Measurements from ENCODE around the gene RNFT2.

Gene RNFT2

DNA sequence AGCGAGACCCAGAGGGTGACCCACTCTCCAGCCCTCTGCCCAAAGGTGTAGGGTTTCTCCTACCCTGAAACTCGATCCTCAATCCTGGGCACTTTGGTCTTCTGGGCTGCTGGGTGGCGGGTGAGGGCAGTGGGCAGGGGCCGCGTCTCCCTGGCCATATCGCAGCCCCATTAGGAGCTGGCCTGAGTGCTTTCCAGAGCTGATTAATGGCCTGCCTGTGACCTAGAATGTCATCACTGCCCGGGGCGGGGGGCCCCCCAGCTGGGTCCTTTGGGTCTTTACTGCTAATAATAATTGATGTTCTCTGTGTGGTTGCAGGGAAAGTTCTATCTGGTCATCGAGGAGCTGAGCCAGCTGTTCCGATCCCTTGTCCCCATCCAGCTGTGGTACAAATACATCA, 95.4 kb downstream of the RNFT2 start:
- no peak for DNase-seq (ENCODE audit: low spot score)

DNA sequence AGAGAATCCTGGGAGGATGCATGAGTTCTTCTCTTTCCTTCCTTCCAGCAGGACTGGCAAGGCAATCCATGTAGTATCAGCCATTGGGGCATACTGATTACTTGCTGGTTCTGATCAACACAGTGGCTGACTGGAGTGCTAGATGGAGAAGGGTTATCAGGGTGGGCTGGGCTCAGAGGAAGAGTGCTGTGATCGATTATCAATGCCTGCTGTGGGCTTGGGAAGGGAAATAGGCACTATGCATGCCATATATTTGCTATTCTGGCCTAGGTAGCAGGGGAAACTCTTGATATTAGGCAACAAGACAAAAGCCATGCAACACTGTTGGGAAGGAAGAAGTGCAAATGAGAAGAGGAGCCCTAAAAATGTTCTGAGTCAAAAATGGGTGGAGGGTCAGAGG, 97.4 kb downstream of the RNFT2 start:
- no peak for DNase-seq (ENCODE audit: low spot score)

DNA sequence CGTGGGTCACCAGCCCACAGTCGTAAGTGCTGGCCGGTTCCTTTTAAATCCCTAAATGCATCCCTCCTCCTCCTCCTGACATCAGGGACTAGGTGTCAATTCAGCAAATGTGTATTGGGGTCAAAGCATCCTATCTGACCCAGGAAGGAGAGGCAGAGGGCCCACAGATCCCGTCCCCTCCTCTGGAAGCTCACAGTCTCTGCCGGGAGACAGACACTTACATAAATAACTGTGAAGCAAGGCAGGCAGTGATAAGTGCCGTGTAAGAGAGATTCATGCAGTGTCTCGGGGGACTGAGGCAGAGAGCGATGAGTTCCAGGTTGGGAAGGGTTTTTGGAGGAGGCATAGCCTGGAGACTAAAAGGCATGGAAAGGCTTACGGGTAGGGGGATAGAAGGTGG, 99.0 kb downstream of the RNFT2 start:
- DNase-seq (ENCODE audit: low spot score), result no peak

DNA sequence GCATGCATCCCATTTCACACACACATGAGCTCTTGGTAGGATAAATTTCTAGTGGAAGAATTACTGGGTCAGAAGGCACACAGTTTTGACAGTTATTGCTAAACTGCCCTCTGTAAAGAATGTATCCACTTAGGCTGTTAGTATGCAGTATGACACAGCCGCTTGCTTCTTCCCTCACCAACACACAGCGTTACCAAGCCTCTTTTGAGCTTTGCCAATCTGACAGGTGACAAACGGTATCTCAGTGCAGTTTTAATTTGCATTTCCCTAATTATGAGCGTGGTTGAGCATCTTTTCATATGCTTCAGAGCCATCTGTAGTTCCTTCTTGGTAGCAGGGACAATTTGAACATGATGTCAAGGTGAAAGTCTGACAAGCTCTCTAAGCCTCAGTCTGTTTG, 100.2 kb downstream of the RNFT2 start:
- no peak for DNase-seq (ENCODE audit: low spot score)

DNA sequence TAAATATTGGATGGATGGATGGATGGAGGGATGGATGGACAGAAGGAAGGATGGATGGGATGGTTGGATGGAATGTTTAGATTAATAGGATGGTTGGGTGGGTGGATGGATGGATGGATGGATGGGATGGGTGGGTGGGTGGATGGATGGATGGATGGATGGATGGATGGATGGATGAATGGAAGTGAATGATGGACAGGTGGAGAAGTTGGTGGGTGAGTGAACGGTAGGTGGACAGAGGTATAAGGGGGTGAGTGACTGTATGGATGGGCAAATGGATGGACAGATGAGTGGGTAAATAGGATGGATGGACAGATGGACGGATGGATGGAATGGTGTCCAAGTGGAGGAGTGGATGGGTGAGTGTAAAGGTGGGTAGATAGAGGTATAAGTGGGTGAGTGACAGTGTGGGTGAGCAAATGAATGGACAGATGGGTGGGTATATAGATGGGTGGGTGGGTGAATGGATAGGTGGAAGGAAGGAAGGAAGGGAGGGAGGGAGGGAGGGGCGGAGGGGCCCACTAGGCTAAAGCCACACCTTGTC, 101.2 kb downstream of the RNFT2 start:
- DNase-seq (ENCODE audit: low spot score), result no peak

DNA sequence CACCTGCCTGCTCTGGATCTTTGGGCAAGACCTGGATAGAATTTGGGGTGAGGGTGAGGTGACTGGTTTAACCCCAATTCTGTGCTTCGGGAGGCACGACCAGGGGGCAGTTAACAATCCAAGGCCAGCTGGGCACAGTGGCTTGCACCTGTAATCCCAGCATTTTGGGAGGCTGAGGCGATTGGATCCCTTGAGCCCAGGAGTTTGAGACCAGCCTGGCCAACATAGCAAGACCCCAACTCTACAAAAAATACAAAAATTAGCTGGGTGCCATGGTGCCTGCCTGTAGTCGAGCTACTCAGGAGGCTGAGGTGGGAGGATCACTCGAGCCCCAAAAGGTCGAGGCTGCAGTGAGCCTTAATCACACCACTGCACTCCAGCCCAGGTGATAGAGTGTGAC, 105.0 kb downstream of the RNFT2 start:
- DNase-seq (ENCODE audit: low spot score), result no peak

DNA sequence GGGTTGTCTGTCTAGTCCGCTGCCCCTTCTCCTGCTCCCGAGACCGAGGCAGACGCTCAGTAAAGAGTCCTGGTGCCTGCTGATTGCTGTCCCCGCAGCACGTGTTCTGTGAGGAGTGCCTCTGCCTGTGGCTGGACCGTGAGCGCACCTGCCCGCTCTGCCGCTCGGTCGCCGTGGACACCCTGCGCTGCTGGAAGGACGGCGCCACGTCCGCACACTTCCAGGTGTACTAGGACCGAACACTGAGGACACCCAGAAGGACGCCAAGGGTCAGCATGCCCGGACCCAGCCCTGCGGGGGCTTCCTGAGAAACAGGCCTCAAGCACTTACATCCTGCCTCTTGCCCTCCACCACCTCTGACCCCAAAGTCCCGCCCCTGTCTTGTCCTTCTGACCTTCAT, 111.1 kb downstream of the RNFT2 start:
- DNase-seq (ENCODE audit: low spot score), result no peak

DNA sequence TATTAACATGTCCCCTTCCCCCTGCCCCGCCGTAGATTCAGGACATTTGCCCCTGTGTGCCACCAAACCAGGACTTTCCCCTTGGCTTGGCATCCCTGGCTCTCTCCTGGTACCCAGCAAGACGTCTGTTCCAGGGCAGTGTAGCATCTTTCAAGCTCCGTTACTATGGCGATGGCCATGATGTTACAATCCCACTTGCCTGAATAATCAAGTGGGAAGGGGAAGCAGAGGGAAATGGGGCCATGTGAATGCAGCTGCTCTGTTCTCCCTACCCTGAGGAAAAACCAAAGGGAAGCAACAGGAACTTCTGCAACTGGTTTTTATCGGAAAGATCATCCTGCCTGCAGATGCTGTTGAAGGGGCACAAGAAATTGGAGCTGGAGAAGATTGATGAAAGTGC, 114.2 kb downstream of the RNFT2 start:
- no peak for DNase-seq (ENCODE audit: low spot score)

DNA sequence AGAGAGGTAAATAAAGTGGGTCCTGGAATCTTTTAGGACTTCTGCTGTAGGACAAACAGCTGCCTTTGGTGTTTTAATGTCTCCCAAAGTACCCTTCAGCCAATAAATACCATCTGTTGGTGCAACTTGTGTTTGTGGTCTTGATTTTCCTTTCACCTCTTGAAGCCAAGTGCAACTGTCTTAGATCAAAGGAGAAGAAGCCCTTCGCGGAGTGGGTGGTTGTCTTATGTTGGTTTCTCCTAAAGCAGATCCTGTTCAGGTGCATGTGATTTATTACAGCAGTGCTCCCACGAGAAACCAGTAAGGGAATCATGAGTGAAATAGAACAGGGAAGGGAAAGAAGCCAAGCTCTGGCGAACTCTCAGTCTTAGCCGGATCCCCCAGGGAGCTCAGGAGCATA, 115.4 kb downstream of the RNFT2 start:
- DNase-seq (ENCODE audit: low spot score), result no peak

DNA sequence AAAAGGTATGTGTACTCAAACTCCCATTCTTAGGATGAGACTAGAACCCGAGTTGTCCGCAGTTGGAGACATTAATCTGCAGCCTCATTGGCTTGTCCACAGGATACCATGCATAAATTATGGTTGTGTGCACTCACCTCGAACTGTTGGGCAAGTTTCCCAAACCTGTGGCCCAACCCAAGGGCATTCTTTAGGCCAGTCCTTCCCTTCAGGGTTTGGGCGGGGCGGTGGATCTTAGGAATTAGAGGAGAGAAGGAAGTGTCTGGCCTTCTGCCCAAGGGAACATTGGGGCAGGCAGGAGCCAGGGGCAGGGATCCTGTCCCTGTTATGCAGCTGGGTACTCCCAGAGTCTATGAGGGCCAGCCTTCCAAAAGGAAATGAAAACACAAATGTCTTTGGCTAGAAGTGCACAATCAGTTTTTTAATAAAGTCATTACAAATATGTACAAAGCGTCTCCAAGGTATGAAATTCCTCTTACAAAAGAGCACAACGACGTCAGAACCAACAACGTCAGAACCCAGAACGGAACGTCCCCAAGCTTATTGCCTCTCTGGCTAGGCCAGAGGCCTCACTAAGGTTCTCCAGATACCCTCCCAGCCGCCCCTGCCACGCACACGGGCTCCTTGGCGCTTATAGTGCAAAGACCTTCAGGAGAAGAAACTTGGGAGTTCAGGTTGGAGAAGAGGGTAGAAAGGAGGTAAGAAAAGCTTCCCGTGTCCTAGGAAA, 117.8 kb downstream of the RNFT2 start:
- DNase-seq (ENCODE audit: low spot score), result no peak

DNA sequence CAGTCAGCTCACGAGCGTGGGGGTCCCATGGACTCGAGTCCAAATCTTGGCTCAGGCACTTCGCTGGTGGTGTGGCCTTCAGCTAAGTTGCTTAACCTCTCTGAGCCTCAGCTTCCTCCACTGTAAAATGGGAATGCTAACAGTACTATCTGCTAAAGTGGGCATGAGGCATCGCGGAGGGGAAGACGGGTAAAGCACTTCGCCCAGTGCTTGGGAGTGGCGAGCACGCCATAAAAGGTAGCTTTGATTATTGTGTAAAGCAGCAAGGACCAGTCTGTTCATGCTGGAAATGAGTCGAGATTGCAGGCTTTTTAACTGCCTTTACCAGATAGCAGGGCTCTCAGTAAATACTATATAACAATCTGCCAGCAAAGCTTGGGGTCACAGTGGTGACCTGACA, 118.6 kb downstream of the RNFT2 start:
- DNase-seq (ENCODE audit: low spot score), result no peak

DNA sequence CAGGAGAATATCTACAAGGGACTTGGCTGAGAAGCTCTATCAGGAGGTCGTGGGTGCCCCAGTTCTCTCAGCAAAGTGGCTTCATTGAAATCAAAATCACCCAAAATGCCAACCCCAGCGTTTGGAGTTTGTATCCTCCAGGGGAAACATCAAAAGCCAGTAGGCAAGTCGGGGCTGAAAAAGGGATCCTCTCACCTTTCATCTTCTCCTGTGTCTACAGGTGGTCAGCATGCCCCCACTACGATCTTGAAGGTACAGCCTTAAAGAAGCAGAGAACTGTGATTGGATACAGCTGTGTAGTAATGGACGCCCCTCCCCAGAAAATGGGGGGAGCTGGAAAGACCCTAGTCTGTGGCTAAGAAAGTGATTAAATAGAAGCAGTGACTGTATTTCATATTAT, 121.0 kb downstream of the RNFT2 start:
- no peak for DNase-seq (ENCODE audit: low spot score)

DNA sequence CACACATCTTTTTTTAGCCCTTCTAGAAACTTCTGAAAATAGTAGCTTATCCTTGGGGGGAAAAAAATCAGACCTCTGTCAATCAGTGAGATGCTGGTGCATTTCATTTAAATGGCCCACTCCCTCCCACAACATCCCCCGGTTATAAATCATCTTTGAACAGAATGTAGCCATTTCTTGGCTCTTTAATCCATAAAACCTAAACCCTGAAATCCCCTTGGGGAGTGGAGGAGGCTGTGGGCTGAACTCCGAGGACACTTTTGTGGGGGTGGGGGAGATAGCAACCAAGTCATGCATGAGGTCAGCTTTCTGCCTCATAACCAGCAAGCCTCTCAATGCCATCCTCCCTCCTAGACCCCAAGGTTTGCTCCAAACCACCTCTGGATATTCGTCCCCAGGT, 122.1 kb downstream of the RNFT2 start:
- DNase-seq (ENCODE audit: low spot score), result no peak

DNA sequence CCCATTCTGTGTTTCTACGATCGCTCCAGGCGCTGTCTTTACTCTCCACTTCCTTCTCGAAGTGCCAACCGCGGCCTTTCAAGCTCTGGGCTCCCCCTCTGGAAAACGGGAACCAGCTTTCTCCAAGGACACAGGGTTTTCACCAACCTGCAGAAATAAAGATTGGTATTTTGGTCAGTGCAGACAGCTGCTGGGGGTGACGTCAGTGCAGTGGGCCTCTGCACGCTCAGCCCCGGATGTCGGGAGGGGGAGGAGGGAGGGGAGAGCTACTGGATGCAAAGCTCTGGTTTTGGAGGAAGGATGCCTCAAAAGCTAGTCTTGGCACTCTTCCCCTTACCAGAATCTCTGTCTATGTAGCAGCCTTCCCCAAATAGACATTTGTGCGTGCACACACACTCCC, 123.2 kb downstream of the RNFT2 start:
- DNase-seq (ENCODE audit: low spot score), result no peak

DNA sequence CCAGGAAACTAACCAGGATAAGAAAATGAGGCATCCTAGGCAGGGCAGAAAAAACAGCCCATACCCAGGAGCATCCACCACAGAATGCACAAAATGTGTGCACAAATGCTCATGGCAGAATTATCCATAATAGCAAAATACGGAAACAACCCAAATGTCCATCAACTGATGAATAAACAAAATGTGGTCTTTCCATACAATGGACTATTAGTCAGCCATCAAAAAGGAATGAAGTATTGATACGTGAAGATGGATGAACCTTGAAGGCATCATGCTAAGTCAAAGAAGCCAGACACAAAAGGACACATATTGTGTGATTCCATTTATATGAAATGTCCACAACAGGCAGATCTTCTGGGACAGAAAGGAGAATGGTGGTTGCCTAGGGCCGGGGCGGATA, 124.1 kb downstream of the RNFT2 start:
- DNase-seq (ENCODE audit: low spot score), result no peak

DNA sequence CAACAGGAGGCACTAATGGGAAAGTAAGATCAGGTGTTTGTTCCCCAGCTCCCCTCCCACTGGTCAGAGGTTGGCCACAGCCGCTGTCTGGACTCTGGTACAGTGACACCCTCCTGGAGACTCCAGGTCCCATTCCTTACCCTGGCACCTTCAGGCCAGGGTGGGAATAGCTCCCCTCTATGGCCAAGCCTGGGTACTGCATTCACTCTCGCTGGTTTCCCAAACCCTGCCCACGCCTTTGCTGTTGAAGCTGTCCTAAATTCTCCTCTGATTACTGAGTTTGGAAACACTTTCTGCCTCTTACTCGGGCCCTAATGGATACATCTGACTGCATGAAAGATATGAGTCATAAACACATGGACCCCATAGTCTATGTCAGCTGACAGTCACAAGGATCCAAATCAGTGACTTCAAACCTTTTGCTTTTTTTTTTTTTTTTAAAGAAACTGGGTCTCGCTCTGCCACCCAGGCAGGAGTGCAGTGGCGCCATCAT, 125.2 kb downstream of the RNFT2 start:
- peak; percentile 73 for DNase-seq (ENCODE audit: low spot score)

DNA sequence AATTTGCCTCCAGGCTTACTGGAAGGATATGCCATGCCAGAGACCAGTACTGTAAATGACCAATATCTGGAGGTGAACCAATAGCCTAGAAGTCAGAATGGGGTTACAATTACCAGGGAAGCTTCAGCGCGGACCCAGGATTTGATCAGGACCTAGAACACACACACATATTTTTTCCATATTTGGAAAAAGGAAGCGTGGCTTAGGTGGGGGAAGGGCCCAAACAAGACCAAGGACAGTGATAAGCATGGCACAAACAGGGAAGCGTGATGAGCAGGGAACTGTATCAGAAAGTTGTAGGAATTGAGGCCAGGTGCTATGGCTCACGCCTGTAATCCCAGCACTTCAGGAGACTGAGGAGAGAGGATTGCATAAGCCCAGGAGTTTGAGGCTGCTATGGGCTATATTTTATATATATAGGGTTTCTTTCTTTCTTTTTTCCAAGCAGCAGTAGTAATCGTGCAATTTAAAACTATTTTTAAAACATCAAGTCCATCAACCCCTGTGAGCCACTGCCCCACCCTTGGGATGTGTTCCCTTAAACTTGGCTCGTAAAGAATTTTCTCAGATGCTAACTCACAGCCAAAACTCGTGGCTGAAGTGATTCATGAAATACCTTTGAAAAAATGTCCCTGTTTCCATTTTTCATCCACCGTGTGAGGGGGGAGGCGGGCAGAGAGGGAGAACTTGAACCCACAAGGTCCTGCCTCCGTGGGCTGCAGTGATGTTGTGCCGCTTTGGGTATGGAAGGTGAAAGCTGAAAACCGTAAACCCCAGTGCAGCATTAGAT, 126.5 kb downstream of the RNFT2 start:
- no peak for DNase-seq (ENCODE audit: low spot score)

DNA sequence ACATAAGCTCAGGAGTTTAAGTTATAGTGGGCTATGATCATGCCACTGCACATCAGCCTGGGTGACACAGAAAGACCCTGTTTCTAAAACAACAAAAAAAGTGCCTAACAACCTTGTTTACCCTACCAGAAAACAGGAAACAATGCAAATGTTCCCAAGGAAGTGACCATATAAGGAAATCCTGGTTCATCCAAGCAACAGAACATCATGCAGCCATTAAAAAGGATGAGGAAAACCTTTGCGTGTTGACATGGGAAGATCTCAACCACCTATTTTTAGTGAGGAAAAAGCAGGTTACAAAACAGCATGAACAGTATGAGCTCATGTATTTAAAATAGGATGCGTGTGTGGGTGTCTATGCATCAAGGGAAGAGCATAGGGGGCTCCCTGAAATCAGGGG, 129.4 kb downstream of the RNFT2 start:
- no peak for DNase-seq (ENCODE audit: low spot score)

DNA sequence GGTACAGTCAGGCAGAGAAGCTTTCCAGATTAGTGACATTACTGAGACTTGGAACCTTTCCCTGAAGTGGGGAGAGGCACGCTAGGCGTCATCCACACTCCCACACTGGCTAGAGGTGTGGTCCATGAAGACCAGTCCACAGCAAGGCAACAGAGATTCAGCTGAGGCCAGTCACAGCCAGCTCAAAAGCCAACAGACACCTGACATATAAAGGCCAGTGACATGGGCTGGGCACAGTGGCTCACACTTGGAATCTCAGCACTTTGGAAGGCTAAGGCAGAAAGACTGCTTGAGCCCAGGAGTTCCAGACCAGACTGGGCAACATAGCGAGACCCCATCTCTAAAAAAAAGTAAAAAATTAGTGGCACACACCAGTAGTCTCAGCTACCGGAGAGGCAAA, 132.2 kb downstream of the RNFT2 start:
- DNase-seq (ENCODE audit: low spot score), result no peak

DNA sequence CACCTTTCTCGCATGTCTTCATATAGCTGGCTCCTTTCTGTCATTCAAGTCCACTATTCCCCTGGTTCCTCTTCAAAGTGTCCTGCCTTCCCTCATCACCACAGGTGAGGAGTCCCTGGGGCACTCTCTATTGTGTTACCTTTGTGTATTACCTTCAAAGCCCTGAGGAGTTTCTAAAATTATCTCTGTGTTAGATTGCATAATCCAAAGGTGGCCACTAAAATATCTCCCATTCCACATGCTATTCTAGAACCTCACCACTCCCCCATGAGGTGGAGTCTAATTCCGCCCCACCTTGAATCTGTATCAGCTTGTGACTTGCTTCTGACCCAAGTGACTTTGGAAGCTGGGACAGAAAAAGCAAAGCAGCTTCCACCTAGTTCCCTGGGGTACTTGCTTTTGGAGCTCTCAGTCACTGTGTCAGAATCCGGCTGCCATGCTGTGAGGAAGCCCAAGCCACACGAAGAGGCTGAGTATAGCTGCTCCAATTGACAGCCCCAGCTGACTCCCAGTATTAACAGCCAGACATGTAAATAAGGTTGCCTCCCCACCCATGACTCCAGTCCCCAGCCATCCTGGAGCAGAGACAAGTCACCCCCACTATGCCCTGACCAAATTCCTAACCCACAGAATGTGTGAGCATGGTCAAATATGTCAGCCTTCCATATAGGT, 136.3 kb downstream of the RNFT2 start:
- DNase-seq (ENCODE audit: low spot score), result no peak

DNA sequence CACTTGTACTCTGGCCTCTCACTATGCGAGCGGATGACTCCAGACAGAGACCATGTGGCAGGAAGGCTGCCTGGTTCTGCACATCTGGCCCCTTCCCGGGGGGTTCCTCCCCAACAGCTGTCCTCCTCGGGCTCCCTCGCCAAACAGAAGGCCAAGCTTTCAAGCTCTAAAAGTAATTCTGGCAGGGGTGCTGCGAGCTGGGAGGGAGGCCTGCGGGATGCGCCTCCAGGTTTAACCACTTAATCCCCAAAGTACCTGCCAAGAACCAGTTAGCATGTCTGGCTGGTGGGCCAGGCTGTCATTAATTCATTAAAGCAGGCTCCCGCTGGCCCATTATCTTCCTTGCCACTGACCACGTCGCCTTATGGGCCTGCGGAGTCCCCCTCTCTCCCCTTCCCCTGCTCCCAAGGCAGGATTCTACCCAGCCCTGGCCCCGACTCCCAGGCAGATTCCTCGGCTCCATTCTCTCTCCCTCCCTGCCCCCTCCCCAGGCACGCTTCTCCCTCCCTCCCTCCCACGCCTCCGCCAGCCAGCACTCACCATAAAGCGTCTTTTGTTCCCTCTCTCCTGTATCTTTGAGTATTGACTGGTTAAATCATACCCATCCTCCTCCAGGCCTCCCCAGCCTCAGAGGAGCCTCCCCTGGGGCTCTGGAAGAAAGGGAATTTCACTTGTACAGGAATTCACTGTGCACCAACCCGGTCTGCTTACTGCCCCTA, 138.2 kb downstream of the RNFT2 start:
- DNase-seq (ENCODE audit: low spot score), result peak; percentile 78
